HepG2 (cell line): ENCODE results near the gene C10orf90. TPM values are rescaled to one million over a fixed set of nuclear protein-coding genes. Genes with fewer than 3 reads are reported as not detected.

Experiments
- ATAC-seq: fragments of 200-7000 bp; cut with Tn5 transposase; 3 replicates; pipeline ENCODE4 v1.9.1; 2020; ENCODE audit warnings: mild to moderate bottlenecking, moderate library complexity
- BruUV-seq: library from RNA; stranded (reverse); fragments of 400-500 nt; replicated peaks from 2 replicates; lab custom pipeline; 2021; lab: Mats Ljungman, UMichigan
- CTCF ChIA-PET: fragments of 300-600 bp; formaldehyde crosslinking; extraction: SDS; loops from one replicate; lab custom pipeline; 2021; ENCODE audit warnings: low total read pairs, inconsistent platforms, low intra/inter-chr PET ratio; lab: Yijun Ruan, JAX
- POLR2A ChIA-PET: fragments of 350-600 bp; sonication (Branson Sonifier 250); formaldehyde crosslinking; loops from one replicate; lab custom pipeline; 2020; ENCODE audit warnings: antibody characterized with exemption, inconsistent platforms; lab: Yijun Ruan, JAX
- DNase-seq: peaks from one replicate; pipeline ENCODE4 v3.0.0-alpha.2; 2015; ENCODE audit warnings: low spot score
- FAIRE-seq: peaks from 3 replicates; lab custom pipeline; 2011; peaks lifted over from hg19 to GRCh38; lab: Jason Lieb, UNC
- H2AFZ ChIP-seq: one replicate; pipeline ENCODE4 v1.6.1; 2011; ENCODE audit warnings: low read length, inconsistent platforms
- H3K27ac ChIP-seq: fragments of 300-600 bp; 3 replicates; pipeline ENCODE4 v1.8.0; 2011; ENCODE audit warnings: mixed run types, mild to moderate bottlenecking, mixed read lengths, low read length, inconsistent platforms; ENCODE audit not compliant: insufficient read depth; ENCODE audit errors: extremely low read length
- H3K27me3 ChIP-seq, 2 experiments: fragments of 200-600 bp in 1 of 2; 2 replicates in 1 of 2; 3 replicates in 1 of 2; pipeline versions ENCODE4 v1.6.0 to v1.8.0; 2011; ENCODE audit warnings: low read length in 2 of 2, mild to moderate bottlenecking in 2 of 2, moderate library complexity in 2 of 2, inconsistent platforms in 1 of 2; ENCODE audit not compliant: insufficient read depth in 2 of 2, control insufficient read depth in 1 of 2
- H3K36me3 ChIP-seq, 2 experiments: fragments of 200-600 bp in 1 of 2; replicated peaks in 1 of 2; 2 replicates in 1 of 2; 3 replicates in 1 of 2; pipeline versions ENCODE4 v1.5.1 to v1.8.0; 2011; ENCODE audit warnings: low read length in 2 of 2, inconsistent platforms in 1 of 2; ENCODE audit not compliant: insufficient read depth in 2 of 2, control insufficient read depth in 1 of 2
- H3K4me1 ChIP-seq: 2 replicates; pipeline ENCODE4 v1.5.1; 2012; ENCODE audit warnings: low read length, inconsistent platforms; ENCODE audit not compliant: insufficient read depth
- H3K4me2 ChIP-seq: 2 replicates; pipeline ENCODE4 v1.6.0; 2011; ENCODE audit warnings: low read depth, low read length, inconsistent platforms
- H3K4me3 ChIP-seq, 3 experiments: fragments of 200-600 bp in 1 of 3; sonication (generic), shearing (Covaris generic) in 1 of 3; replicated peaks in 1 of 3; 2 replicates each; pipeline ENCODE4 v1.5.1; 2011 to 2016; ENCODE audit warnings: low read length in 3 of 3, inconsistent platforms in 2 of 3, low read depth in 2 of 3, mild to moderate bottlenecking in 2 of 3, control low read depth in 1 of 3, mixed read lengths in 1 of 3; ENCODE audit not compliant: insufficient read depth in 1 of 3
- H3K79me2 ChIP-seq: one replicate; pipeline ENCODE4 v1.6.1; 2011; ENCODE audit warnings: low read length, inconsistent platforms; ENCODE audit not compliant: insufficient read depth
- H3K9ac ChIP-seq: 2 replicates; pipeline ENCODE4 v1.6.0; 2011; ENCODE audit warnings: mild to moderate bottlenecking, low read depth, low read length, inconsistent platforms; ENCODE audit not compliant: insufficient read depth
- H3K9me3 ChIP-seq: 2 replicates; pipeline ENCODE4 v1.5.1; 2012; ENCODE audit warnings: mild to moderate bottlenecking, low read length
- H4K20me1 ChIP-seq: 2 replicates; pipeline ENCODE4 v1.6.0; 2011; ENCODE audit warnings: inconsistent platforms, mild to moderate bottlenecking, low read length, moderate library complexity; ENCODE audit not compliant: insufficient read depth
- ELF1 ChIP-seq: sonication (generic); formaldehyde crosslinking; IDR thresholded peaks from 2 replicates; pipeline ENCODE4 v1.4.0; 2020; ENCODE audit warnings: missing genetic modification reagents
- HNRNPH1 ChIP-seq: fragments of 200-400 bp; formaldehyde crosslinking; optimal IDR thresholded peaks from 2 replicates; pipeline ENCODE3; 2017; ENCODE audit warnings: mild to moderate bottlenecking, low read depth, low read length
- KLF13 ChIP-seq: sonication (generic); formaldehyde crosslinking; IDR thresholded peaks from 2 replicates; pipeline ENCODE4 v1.4.0; 2020; ENCODE audit warnings: mild to moderate bottlenecking, missing genetic modification reagents
- TSC22D2 ChIP-seq: sonication (generic); formaldehyde crosslinking; IDR thresholded peaks from 2 replicates; pipeline ENCODE4 v1.5.1; 2020; ENCODE audit warnings: missing genetic modification reagents, mild to moderate bottlenecking, borderline replicate concordance
- ZNF660 ChIP-seq: sonication (generic); formaldehyde crosslinking; IDR thresholded peaks from 2 replicates; pipeline ENCODE4 v1.5.1; 2020; ENCODE audit warnings: mild to moderate bottlenecking, low read depth, missing genetic modification reagents, borderline replicate concordance
- ZNF788 ChIP-seq: sonication (generic); formaldehyde crosslinking; IDR thresholded peaks from 2 replicates; pipeline ENCODE4 v1.5.0; 2020; ENCODE audit warnings: mild to moderate bottlenecking, missing genetic modification reagents, borderline replicate concordance
- ZNF878 ChIP-seq: sonication (generic); formaldehyde crosslinking; IDR thresholded peaks from 2 replicates; pipeline ENCODE4 v1.8.1; 2023; ENCODE audit warnings: mild to moderate bottlenecking, missing genetic modification reagents, moderate library complexity
- WGBS: methylation state at CpG from one replicate; pipeline ENCODE4 v1.1.6; 2017; ENCODE audit warnings: low lambda C conversion rate; 5-methylcytosine and 5-hydroxymethylcytosine counted together
- in situ Hi-C: cut with HindIII; loops from 2 replicates; pipeline ENCODE4 v1.10.0; 2017; ENCODE audit warnings: low pct_unique_long_range_greater_than_20kb; ENCODE audit not compliant: extremely low pct_ligation_motif_present
- intact Hi-C: fragments of 100-400 bp; cut with micrococcal nuclease; formaldehyde crosslinking; loops from one replicate; pipeline ENCODE4 v1.10.0; 2022; ENCODE audit not compliant: unreplicated experiment
- polyA plus RNA-seq, 8 experiments: library from polyadenylated mRNA; depleted of rRNA in 3 of 8; stranded (reverse) in 7 of 8; unstranded in 1 of 8; fragments of >200 nt; fragmentation: Illumina TruSeq in 4 of 8; extraction: Trizol in 4 of 8; gene quantifications; 2 replicates each; pipeline versions ENCODE4 v1.2.1 to v1.2.3, GENCODE V29; 2011 to 2016; ENCODE audit warnings: low read depth in 4 of 8, missing spikeins in 1 of 8, mixed read lengths in 1 of 8; ENCODE audit not compliant: insufficient read depth in 1 of 8
- total RNA-seq, 5 experiments: library from RNA; depleted of rRNA; stranded (reverse); fragments of >200 nt; fragmentation: Illumina TruSeq; extraction: Trizol; gene quantifications; 2 replicates each; pipeline ENCODE4 v1.2.3, GENCODE V29; 2016; ENCODE audit warnings: low read depth in 1 of 5
- TF ChIP-seq, protein P1 (sequence below): sonication (generic); formaldehyde crosslinking; IDR thresholded peaks from 2 replicates; pipeline ENCODE4 v1.4.0; 2020; ENCODE audit warnings: missing genetic modification reagents

Gene C10orf90
- total and polyA plus RNA-seq, 2 of the 13 experiments (the other 11 are each of a cell fraction or from before 2014, with no cell fraction given) = not detected

- Histone ChIP-seq H3K4me3 (no peak overlapping the region), H3K9ac (no peak overlapping the region), H4K20me1 (no peaks in the 10 kb centered on the region), H2AFZ (no peak overlapping the region), H3K36me3 (no peaks in the 10 kb centered on the region), H3K4me2 (no peak overlapping the region), H3K79me2 (no peaks in the 10 kb centered on the region), H3K27ac (no peak overlapping the region), H3K4me1 (no peaks in the 10 kb centered on the region), H3K9me3 (no peaks in the 10 kb centered on the region), H3K27me3 (peaks cover 0 to 5% of the 10 kb centered on the region in 2 experiments; a peak in 1 of 5 replicates)
- DNase-seq = no peak
- WGBS = 16% methylated on average over 3 of the region's 3 CpGs
- POLR2A ChIA-PET = no interaction called here
- in situ Hi-C loops = loop anchor here (25.0 kb wide), 1 partner anchor 411 kb away; no protein-coding TSS in a partner anchor
- intact Hi-C loops = no loop called here
- CTCF ChIA-PET = no interaction called here
- no peak for FAIRE-seq
- ATAC-seq = no peak
- no TSS peak for BruUV-seq
- no peak for TF ChIP-seq KLF13 (CRISPR knock-in tag)
- TF ChIP-seq ELF1 (CRISPR knock-in tag) = no peak
- no peak for TF ChIP-seq HNRNPH1
- TF ChIP-seq ZNF878 (CRISPR knock-in tag) = no peak
- TF ChIP-seq ZNF660 (CRISPR knock-in tag) = no peak
- no peak for TF ChIP-seq ZNF788 (CRISPR knock-in tag)
- TF ChIP-seq, protein P1, sequence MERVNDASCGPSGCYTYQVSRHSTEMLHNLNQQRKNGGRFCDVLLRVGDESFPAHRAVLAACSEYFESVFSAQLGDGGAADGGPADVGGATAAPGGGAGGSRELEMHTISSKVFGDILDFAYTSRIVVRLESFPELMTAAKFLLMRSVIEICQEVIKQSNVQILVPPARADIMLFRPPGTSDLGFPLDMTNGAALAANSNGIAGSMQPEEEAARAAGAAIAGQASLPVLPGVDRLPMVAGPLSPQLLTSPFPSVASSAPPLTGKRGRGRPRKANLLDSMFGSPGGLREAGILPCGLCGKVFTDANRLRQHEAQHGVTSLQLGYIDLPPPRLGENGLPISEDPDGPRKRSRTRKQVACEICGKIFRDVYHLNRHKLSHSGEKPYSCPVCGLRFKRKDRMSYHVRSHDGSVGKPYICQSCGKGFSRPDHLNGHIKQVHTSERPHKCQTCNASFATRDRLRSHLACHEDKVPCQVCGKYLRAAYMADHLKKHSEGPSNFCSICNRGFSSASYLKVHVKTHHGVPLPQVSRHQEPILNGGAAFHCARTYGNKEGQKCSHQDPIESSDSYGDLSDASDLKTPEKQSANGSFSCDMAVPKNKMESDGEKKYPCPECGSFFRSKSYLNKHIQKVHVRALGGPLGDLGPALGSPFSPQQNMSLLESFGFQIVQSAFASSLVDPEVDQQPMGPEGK (CRISPR knock-in tag) = no peak
- TF ChIP-seq TSC22D2 = no peak
Measured at GRCh38 chr10:126398383-126398743, 272.1 kb downstream of the C10orf90 start.
